MCF 10A (cell line): ENCODE measurements around the gene SPOUT1. TPM values are rescaled to one million over a fixed set of nuclear protein-coding genes. Genes with fewer than 3 reads are reported as not detected.

ENCODE experiments used
- BruUV-seq: library from RNA; stranded (reverse); fragments of 400-500 nt; replicated peaks from 2 replicates; lab custom pipeline; 2021; lab: Mats Ljungman, UMichigan
- CTCF ChIA-PET: fragments of 300-600 bp; sonication (Branson Sonifier 250); formaldehyde crosslinking; extraction: SDS; loops from one replicate; lab custom pipeline; 2021; ENCODE audit warnings: antibody characterized with exemption, inconsistent platforms; lab: Yijun Ruan, JAX
- POLR2A ChIA-PET: fragments of 300-600, 350-650 bp; sonication (Branson Sonifier 250); formaldehyde crosslinking; extraction: SDS; loops from one replicate; lab custom pipeline; 2020; ENCODE audit warnings: antibody characterized with exemption, inconsistent platforms; lab: Yijun Ruan, JAX
- DNase-seq: peaks from one replicate; pipeline ENCODE4 v3.0.0-alpha.2; 2018; ENCODE audit not compliant: unreplicated experiment
- H3K27ac Mint-ChIP-seq: one replicate; pipeline ENCODE4 v1.8.0; 2022; ENCODE audit warnings: mild to moderate bottlenecking, low read depth, mixed read lengths; ENCODE audit not compliant: unreplicated experiment
- H3K27me3 Mint-ChIP-seq: one replicate; pipeline ENCODE4 v1.8.0; 2022; ENCODE audit warnings: mixed read lengths; ENCODE audit not compliant: insufficient read depth, unreplicated experiment
- H3K36me3 Mint-ChIP-seq: one replicate; pipeline ENCODE4 v1.8.0; 2022; ENCODE audit warnings: mild to moderate bottlenecking, moderate library complexity, mixed read lengths; ENCODE audit not compliant: insufficient read depth, unreplicated experiment
- H3K4me1 Mint-ChIP-seq: one replicate; pipeline ENCODE4 v1.8.0; 2022; ENCODE audit warnings: mixed read lengths; ENCODE audit not compliant: insufficient read depth, unreplicated experiment
- H3K4me3 Mint-ChIP-seq: one replicate; pipeline ENCODE4 v1.8.0; 2022; ENCODE audit warnings: mild to moderate bottlenecking, moderate library complexity, mixed read lengths; ENCODE audit not compliant: unreplicated experiment
- H3K9me3 Mint-ChIP-seq: one replicate; pipeline ENCODE4 v1.8.0; 2022; ENCODE audit warnings: mixed read lengths; ENCODE audit not compliant: unreplicated experiment
- CTCF ChIP-seq: fragments of 200-600 bp; IDR thresholded peaks from one replicate; pipeline ENCODE4 v1.8.0; 2022; ENCODE audit warnings: antibody characterized with exemption, mild to moderate bottlenecking; ENCODE audit not compliant: unreplicated experiment
- intact Hi-C: fragments of 100-400 bp; cut with micrococcal nuclease; formaldehyde crosslinking; loops from 2 replicates; pipeline ENCODE4 v1.14.1; 2022
- total RNA-seq: library from RNA; stranded (reverse); gene quantifications from 2 replicates; pipeline ENCODE4 v1.2.3, GENCODE V29; 2022

The SPOUT1 gene
- total RNA-seq, 1 experiment from 2014 or later, result 32.4 TPM

GRCh38 chr9:128822407-128823042, 7.1 kb downstream of the SPOUT1 start:
- Mint-ChIP-seq H3K36me3 (peaks cover 38% of the 10 kb centered on the region), H3K27me3 (no peaks in the 10 kb centered on the region), H3K4me1 (peaks cover 6% of the 10 kb centered on the region), H3K9me3 (no peaks in the 10 kb centered on the region), H3K27ac (no peak overlapping the region), H3K4me3 (no peak overlapping the region)
- POLR2A ChIA-PET, result no interaction called here
- intact Hi-C loops, result no loop called here
- DNase-seq, result no peak
- BruUV-seq, result no TSS peak
- TF ChIP-seq CTCF, result no peak
- CTCF ChIA-PET, result interaction anchor here (0.6 kb wide), 1 partner anchor 49 kb away, joined by 3 read pairs; no protein-coding TSS in a partner anchor

- no TSS peak for BruUV-seq
- no peak for DNase-seq
- POLR2A ChIA-PET, result interaction anchor here (0.8 to 4.0 kb wide), 3 partner anchors 8 to 61 kb away, joined by 3 to 39 read pairs (median 4); partner anchors contain the start of gene SPOUT1
- CTCF ChIA-PET, result interaction anchor here (1.9 kb wide), 1 partner anchor 23 kb away, joined by 5 read pairs; no protein-coding TSS in a partner anchor
- H3K27me3 Mint-ChIP-seq, result no peaks in the 10 kb centered on the region
- no peaks in the 10 kb centered on the region for H3K9me3 Mint-ChIP-seq
- no peak overlapping the region for H3K27ac Mint-ChIP-seq
- H3K4me1 Mint-ChIP-seq, result no peaks in the 10 kb centered on the region
- intact Hi-C loops, result no loop called here
- no peak for TF ChIP-seq CTCF
- H3K36me3 Mint-ChIP-seq, result peaks cover 38% of the 10 kb centered on the region
- no peak overlapping the region for H3K4me3 Mint-ChIP-seq
Measured at GRCh38 chr9:128821584-128822406, 7.8 kb downstream of the SPOUT1 start.

- no peak for TF ChIP-seq CTCF
- intact Hi-C loops, result no loop called here
- Mint-ChIP-seq H3K27ac (no peak overlapping the region), H3K36me3 (peaks cover 37% of the 10 kb centered on the region), H3K27me3 (no peaks in the 10 kb centered on the region), H3K4me3 (peak overlapping the region; percentile 12), H3K9me3 (no peaks in the 10 kb centered on the region), H3K4me1 (no peaks in the 10 kb centered on the region)
- ChIA-PET CTCF (interaction anchor here (1.9 kb wide), 1 partner anchor 24 kb away, joined by 5 read pairs; no protein-coding TSS in a partner anchor), POLR2A (interaction anchor here (0.8 to 4.0 kb wide), 4 partner anchors 9 to 127 kb away, joined by 3 to 39 read pairs (median 4); partner anchors contain the start of gene SPOUT1)
- no TSS peak for BruUV-seq
- DNase-seq, result no peak
Measured at GRCh38 chr9:128820665-128821583, 8.7 kb downstream of the SPOUT1 start.
